Activated CD4-positive, alpha-beta T cell treated with anti-CD3 and anti-CD28 coated beads, Interleukin-2, amount 50 U/mL, for 24 hours (primary cell): ENCODE results near the gene HORMAD2.
"Not testable (repeated sequence)": the region's sequence is repeated elsewhere in the genome, so short reads cannot be mapped to it uniquely, and the experiment has no call there.

ENCODE experiments used
- DNase-seq, 2 donors: peaks; one replicate each; pipeline ENCODE4 v3.0.0-alpha.2; 2020; ENCODE audit warnings: low read depth in 1 of 2, low spot score in 1 of 2

HORMAD2 gene

DNA sequence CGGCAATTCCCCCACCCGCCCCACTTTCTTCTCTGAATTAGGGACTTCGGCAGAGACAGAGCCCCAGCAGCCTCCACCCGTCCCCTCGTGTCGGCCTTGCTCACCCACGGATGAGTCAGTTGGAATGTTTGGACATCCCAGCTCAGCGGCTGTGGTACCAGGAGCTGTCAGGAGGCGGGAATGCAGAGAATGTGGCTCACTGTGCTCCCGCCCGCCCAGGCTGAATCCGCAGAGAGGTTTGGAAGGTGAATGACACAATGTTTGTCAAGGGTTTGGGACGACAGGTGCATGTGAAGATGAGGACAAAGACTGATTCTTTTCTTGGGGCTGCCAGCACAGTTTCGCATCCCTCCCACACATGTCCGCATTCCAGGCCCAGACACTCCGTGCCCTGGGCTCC, 126.7 kb downstream of the HORMAD2 start:
- DNase-seq, result no peak

DNA sequence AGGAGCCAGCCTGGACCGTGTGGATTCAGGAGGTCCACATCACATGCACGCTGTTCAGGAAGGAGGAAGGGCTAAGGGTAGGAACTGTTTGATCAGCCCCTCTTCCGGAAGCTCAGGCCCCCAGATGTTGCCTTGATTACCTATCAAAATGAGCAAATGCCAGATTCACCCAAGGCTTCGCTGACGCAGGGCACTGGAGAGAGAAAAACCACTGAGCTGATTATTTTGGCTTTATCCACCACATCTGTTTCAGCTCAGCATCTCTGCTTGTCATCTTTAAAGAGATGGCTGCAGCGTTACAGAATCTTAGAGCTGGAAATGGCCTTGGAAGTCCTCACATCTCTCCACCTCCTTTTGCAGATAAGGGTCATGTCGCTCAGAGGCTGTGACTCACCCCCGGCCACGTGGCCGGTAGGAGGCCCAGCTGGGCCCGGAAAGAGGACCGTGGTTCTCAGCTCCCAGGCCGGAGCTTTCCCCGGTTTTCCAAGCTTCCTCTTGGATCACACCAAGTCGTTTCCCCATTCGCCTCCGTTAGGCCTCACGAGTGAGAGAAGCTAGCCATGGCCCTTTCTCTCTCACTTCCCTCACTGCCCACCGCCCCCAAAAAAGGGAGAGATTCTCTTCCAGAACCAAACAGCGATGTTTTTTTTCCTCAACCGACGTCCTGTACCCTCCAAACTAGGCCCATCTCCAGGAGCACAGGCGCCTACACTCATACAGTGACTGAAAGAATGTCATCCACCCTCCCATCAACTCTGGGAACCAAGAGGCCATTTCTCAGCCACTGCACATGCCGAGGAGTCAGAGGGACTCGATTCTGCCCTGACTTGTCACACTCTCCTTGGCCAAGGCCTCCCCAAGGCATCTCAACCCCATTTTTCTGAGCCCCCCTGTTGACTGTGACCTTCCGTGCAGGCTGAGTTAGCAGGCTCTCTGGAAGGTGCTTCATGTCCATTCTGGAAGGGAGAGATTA, 128.7 kb downstream of the HORMAD2 start:
- no peak for DNase-seq

GRCh38 chr22:30209642-30210041, 129.4 kb downstream of the HORMAD2 start:
- no peak for DNase-seq

- no peak for DNase-seq
Measured at GRCh38 chr22:30210235-30210909, 130.1 kb downstream of the HORMAD2 start.

GRCh38 chr22:30211124-30211820, 131.0 kb downstream of the HORMAD2 start:
- DNase-seq, result no peak

DNA sequence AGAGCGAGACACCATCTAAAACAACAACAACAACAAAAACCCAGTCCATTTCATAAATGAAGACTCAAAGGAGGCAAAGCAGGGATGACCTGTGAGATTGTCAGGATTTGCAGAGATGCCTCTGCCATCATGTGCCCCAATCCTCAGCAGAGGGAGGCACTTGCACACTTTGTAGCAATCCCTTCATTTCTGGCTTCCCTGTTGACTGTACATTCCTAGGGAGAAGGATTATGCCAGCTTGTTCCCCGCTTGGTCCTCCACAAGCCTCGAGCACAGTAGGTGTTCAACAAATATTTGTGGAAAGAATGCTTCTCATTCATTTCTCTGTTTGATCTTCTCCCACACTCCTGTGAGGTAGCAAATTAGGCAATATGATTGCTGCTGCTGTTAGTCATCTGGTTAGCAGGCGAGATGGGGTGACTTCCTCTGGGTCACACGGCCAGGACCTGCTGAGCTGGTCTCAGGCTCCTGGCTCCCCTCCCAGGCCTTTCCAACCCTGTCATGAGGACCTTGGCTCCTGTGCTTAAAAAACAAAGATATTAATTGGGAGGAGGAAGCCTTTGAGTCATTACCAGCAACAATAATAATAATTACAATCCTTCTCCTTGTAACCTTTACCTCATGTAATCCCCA, 132.2 kb downstream of the HORMAD2 start:
- no peak for DNase-seq

- no peak for DNase-seq
Measured at GRCh38 chr22:30212996-30213441, 132.8 kb downstream of the HORMAD2 start.

- no peak for DNase-seq
Measured at GRCh38 chr22:30214703-30215407, 134.6 kb downstream of the HORMAD2 start.

DNA sequence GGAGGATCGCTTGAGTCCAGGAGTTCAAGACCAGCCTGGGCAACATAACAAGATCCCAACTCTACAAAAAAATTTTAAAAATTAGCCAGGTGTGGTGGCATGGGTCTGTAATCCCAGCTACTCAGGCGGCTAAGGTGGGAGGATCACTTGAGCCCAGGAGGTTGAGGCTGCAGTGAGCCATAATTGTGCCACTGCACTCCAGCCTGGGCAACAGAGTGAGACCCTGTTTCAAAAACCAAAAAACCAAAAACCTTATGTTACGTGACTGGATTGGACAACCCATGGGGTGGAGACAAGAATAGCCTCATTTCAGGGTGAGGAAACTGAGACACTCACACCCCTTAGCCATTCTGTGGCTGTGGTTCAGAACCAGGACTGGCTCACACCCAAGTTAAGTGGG, 136.0 kb downstream of the HORMAD2 start:
- DNase-seq, result not testable (repeated sequence)

DNA sequence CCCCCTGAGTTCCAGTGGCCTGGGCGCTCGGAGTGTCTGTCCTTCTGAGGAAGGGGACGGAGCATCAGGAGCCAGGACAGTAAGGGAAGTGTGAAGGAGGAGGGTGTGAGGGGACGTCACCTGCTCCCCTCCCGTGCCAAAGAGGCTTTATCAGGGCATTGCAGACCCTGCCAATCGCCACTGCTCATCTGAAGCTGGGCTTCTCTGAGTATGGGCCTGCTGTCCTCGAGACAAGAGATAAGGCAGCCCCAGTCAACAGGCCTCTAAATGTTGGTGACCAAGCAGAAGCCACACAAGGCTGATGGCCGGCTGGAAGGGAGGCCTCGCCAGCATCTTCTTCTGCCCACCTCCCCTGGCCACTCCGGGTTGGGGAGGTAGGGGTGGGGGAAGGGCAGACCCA, 136.4 kb downstream of the HORMAD2 start:
- DNase-seq, result no peak

DNA sequence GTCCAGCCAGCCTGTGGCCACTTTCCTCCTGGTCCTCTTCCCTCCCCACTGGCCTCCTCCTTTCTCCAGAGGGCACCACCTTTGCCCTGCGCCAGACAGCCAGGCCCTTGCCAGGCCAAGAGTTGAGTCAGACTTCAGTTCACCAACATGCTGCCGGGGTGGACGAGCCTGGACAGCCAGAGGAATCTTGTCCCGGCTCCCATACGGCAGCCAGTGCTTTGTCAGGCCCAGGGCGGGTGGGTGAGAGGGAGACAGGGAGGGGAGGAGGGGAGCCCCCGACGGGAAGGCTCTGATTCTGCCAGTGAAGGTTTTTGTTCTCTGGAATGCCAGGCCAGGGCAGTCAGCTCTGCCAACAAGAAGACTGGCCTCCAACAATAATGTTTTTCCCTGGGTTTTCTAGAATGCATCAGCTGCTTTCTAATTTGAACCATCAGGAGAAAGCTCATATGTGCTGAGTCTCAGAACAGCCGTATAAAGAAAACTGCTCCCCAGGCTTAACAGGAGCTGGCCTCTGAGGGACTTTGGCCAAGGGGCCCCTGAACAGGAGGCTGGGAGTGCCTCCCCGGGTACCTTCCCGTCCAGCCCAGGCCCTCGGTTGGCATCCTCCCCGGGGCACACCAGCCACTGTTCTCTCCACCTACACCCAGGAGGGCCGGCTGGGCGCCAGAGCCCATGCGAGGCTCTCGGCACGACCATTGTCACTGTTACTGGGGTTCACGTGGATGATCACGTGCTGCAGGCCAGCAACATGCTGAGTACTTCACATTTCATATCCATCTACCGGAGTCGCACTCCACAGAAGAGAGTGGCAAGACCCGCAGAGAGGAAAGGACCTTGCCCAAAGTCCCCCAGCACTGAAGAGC, 137.7 kb downstream of the HORMAD2 start:
- no peak for DNase-seq

DNA sequence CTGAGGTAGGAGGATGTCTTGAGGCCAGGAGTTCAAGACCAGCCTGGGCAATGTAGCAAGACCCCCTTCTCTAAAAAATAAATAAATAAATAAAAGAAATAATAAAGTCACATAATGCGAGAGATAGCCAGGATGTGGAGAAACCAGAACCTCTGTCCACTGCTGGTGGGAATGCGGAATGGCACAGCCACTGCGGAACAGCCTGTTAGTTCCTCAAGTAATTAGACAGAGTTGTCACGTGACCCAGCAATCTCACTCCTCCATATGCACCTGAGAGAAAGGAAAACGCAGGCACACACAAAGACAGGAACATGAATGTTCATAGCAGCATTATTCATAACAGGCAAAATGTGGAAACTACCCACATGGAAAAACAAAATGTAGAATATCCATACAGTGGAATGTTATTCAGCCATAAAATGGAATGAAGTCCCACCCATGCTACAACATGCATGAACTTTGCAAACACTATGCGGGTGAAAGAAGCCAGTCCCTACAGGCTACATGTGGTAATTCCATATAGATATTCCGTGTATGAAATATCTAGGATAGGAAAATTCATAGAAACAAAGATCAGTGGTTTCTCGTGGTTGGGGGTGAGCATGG, 138.9 kb downstream of the HORMAD2 start:
- DNase-seq, result no peak

- no peak for DNase-seq
Measured at GRCh38 chr22:30219668-30220278, 139.5 kb downstream of the HORMAD2 start.

DNA sequence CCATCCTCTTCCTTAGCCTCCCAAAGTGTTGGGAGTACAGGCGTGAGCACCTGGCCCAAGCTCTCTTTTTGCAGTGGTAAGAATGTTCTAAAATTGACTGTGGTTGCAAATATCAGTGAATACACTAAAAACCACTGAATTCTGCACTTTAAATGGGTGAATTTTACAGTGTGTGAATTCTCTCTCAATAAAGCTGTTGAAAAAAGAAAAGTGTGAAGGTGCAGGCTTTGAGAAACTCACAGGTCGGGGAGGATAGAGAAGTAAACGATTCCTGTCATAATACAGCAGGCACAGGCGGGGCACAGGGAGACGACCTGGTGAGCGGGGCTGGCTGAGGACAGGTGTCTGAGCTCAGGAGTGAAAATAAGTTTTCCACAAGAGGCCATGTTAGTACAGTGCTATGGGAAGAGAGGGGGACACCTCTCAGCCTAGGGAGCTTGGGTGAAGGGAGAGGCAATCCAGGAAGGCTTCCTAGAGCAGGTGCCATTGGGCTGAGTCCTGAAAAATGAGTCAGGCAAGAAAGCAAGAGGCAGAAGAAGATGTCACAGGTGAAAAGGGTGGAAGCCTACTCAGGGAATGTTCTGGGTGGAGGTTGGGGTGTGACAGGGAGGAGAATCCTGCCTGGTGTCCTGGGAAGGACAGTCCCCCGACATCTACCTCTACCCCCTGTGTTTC, 140.2 kb downstream of the HORMAD2 start:
- no peak for DNase-seq

DNA sequence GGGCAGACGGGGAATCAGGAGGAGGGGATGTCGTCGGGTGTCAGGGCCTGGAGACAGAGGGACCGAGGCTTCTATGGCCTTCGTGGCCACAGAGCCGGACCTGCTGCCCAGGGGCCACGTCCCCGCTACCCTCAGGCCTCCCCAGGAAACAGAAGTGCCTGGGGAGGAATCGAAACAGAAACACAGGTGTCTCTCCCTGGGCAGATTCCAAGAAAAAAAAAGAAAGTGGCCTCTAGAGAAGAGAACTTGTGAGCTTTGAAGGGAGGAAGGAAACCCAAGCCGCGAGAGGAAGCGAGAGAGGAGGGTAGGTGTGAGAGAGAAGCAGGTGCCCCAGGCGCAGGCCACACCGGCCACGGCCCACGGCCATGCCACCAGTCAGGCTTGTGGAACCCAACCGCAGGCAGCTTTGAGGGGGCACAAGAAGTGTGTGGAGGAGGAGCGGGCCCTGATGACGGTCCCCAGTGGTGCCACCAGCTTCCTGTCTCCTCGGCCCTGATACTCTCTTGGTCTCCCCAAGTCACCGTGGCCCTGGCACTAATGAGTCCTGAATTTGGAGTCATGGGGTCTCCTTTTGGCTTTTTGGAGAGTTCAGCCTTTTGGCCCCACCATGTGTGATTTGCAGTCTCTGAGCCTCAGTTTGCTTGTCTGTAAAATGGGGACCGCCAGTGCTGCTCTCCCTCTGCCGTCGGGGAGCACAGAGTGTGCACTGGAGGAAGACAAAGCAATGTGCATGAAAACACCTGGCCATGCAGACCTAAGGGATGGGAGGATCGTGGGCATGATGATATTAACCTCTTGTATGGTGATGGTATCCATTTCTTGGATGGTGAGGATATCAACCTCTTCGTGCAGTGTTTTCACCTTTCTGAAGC, 141.1 kb downstream of the HORMAD2 start:
- DNase-seq, result peak in 1 of 2 donors; percentile 23

DNA sequence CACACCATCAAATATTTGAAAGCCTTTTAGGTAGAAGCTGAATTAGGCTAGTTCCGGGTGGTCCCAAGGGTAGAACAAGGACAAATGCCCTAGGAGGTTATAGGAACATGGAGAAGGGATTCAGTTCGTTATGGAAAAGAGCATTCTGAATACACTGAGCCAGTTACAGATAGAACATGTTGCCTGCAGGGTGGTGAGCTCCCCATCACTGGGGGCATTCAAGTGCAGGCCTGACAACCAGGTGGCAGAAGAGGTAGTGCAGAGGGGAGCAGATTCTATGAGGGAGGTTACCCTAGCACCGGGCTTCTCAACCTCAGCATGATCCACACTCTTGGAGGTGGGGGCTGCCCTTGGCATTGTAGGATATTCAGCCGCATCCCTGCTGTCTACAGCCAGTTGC, 142.1 kb downstream of the HORMAD2 start:
- DNase-seq, result no peak

DNA sequence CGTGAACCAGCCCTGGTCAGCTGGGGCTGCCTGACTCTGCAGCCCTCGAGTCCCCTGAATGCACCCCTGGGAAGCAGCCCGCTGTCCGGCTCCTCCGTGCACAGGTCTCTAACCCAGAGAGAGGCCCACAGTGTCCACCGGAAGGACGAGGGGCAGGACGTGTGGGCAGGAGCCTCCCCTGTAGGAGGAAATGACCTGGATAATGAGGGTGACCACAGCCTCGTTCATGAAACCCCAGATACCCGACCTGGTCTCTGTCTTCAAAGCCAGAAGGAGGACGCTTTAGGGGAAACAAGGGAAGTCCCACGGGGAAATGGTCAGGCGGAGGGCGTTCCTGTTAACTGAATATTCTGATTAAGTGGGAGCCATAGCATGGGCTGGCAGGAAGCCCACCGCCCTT, 143.0 kb downstream of the HORMAD2 start:
- no peak for DNase-seq
